ENCODE measurements around the gene SPRR3. TPM values are rescaled to one million over a fixed set of nuclear protein-coding genes. Genes with fewer than 3 reads are reported as not detected.

Gene SPRR3
- total RNA-seq, 1 donor from 2014 or later: not detected

- Mint-ChIP-seq H3K4me1 (ENCODE audit: unreplicated experiment) (no peaks in the 10 kb centered on the region), H3K36me3 (ENCODE audit: unreplicated experiment) (no peaks in the 10 kb centered on the region), H3K27me3 (ENCODE audit: unreplicated experiment) (no peaks in the 10 kb centered on the region), H3K9me3 (ENCODE audit: unreplicated experiment) (peaks cover 8% of the 10 kb centered on the region), H3K27ac (ENCODE audit: unreplicated experiment) (no peak overlapping the region), H3K4me3 (ENCODE audit: unreplicated experiment) (no peak overlapping the region)
- TF ChIP-seq CTCF (IDR thresholded peaks at IDR 0.05): no peak
- peak; percentile 76 for DNase-seq (ENCODE audit: extremely low spot score, unreplicated experiment)
Observed at GRCh38 chr1:152959801-152960451, 41.6 kb upstream of the SPRR3 start.

GRCh38 chr1:152960452-152961044 lies 41.0 kb upstream of the SPRR3 start:
- Mint-ChIP-seq H3K4me1 (ENCODE audit: unreplicated experiment) (no peaks in the 10 kb centered on the region), H3K9me3 (ENCODE audit: unreplicated experiment) (peaks cover 8% of the 10 kb centered on the region), H3K36me3 (ENCODE audit: unreplicated experiment) (no peaks in the 10 kb centered on the region), H3K4me3 (ENCODE audit: unreplicated experiment) (no peak overlapping the region), H3K27ac (ENCODE audit: unreplicated experiment) (no peak overlapping the region), H3K27me3 (ENCODE audit: unreplicated experiment) (no peaks in the 10 kb centered on the region)
- TF ChIP-seq CTCF (IDR thresholded peaks at IDR 0.05): no peak
- peak; percentile 80 for DNase-seq (ENCODE audit: extremely low spot score, unreplicated experiment)

- TF ChIP-seq CTCF (IDR thresholded peaks at IDR 0.05): no peak
- no peak overlapping the region for H3K27ac Mint-ChIP-seq (ENCODE audit: unreplicated experiment)
- no peaks in the 10 kb centered on the region for H3K36me3 Mint-ChIP-seq (ENCODE audit: unreplicated experiment)
- no peaks in the 10 kb centered on the region for H3K27me3 Mint-ChIP-seq (ENCODE audit: unreplicated experiment)
- H3K9me3 Mint-ChIP-seq (ENCODE audit: unreplicated experiment): peaks cover 8% of the 10 kb centered on the region
- H3K4me3 Mint-ChIP-seq (ENCODE audit: unreplicated experiment): no peak overlapping the region
- H3K4me1 Mint-ChIP-seq (ENCODE audit: unreplicated experiment): no peaks in the 10 kb centered on the region
- peak; percentile 56 for DNase-seq (ENCODE audit: extremely low spot score, unreplicated experiment)
Observed at GRCh38 chr1:152961226-152961891, 40.2 kb upstream of the SPRR3 start.

- H3K36me3 Mint-ChIP-seq (ENCODE audit: unreplicated experiment): no peaks in the 10 kb centered on the region
- no peak overlapping the region for H3K4me3 Mint-ChIP-seq (ENCODE audit: unreplicated experiment)
- no peaks in the 10 kb centered on the region for H3K4me1 Mint-ChIP-seq (ENCODE audit: unreplicated experiment)
- DNase-seq (ENCODE audit: extremely low spot score, unreplicated experiment): peak; percentile 42
- H3K27me3 Mint-ChIP-seq (ENCODE audit: unreplicated experiment): no peaks in the 10 kb centered on the region
- peaks cover 3% of the 10 kb centered on the region for H3K9me3 Mint-ChIP-seq (ENCODE audit: unreplicated experiment)
- TF ChIP-seq CTCF (IDR thresholded peaks at IDR 0.05): no peak
- H3K27ac Mint-ChIP-seq (ENCODE audit: unreplicated experiment): no peak overlapping the region
Observed at GRCh38 chr1:152962876-152963415, 38.6 kb upstream of the SPRR3 start.

GRCh38 chr1:152964536-152964935 lies 37.0 kb upstream of the SPRR3 start:
- no peak overlapping the region for H3K4me3 Mint-ChIP-seq (ENCODE audit: unreplicated experiment)
- H3K27me3 Mint-ChIP-seq (ENCODE audit: unreplicated experiment): no peaks in the 10 kb centered on the region
- TF ChIP-seq CTCF (IDR thresholded peaks at IDR 0.05): no peak
- no peaks in the 10 kb centered on the region for H3K36me3 Mint-ChIP-seq (ENCODE audit: unreplicated experiment)
- DNase-seq (ENCODE audit: extremely low spot score, unreplicated experiment): peak; percentile 17
- no peaks in the 10 kb centered on the region for H3K9me3 Mint-ChIP-seq (ENCODE audit: unreplicated experiment)
- H3K4me1 Mint-ChIP-seq (ENCODE audit: unreplicated experiment): no peaks in the 10 kb centered on the region
- no peak overlapping the region for H3K27ac Mint-ChIP-seq (ENCODE audit: unreplicated experiment)
